ENCODE data around the gene SDC1.

SDC1 gene

GRCh38 chr2:20185176-20186022 lies 39.5 kb downstream of the SDC1 start:
- H3K9me3 Mint-ChIP-seq: no peaks in the 10 kb centered on the region
- no peaks in the 10 kb centered on the region for H3K36me3 Mint-ChIP-seq (ENCODE audit: insufficient read depth)
- ATAC-seq (replicated peaks): no peak
- H3K4me1 Mint-ChIP-seq (ENCODE audit: low read depth in 2 of 2): peaks cover 0 to 1% of the 10 kb centered on the region in 2 donors
- peaks cover 21 to 45% of the 10 kb centered on the region in 2 donors for H3K27me3 Mint-ChIP-seq
- no peak for DNase-seq
- no peak overlapping the region for H3K4me3 Mint-ChIP-seq
- no peak overlapping the region for H3K27ac Mint-ChIP-seq

DNA sequence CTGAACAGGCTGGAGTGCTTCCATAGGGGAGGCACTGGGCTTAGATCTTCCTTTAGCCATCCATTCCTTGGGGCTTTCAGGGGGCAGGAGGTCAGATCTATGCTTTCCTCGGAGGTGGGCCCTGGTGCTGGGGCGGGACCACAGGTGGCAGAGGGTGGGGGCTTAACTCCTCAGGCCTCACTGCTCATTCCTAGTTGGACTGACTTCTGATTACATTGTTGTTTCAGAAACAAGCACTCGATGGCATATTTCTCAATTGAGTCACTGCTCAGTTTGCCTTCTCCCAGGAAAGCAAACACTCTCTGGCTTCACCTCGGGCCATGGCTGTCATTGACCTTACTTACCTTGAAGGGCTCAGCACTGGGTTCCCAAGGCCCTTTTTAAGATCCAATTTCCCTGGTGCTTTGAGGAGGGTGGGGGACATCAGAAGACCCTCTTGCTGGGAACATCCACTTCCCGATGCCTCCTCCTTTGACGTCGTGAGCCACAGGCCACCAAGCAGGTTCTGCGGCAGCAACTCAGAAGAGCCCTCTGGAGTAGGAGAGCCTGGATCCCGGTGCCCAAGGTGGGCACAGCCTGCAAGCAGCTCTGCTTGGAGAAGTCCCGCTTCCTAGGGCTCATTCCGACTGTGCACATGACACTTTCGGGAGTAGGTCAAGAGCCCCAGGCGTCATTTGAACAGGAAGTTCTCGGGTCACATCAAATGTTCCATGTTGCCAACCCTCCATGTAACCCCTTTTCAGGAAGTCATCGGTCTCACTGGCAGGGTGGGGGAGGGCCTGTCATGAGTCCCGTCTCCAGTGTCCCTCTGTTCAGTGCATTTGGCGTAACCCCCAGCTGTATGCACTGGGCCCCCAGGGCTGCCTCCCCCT lies 40.6 kb downstream of the SDC1 start:
- Mint-ChIP-seq H3K4me3 (no peak overlapping the region), H3K27me3 (peaks cover 16 to 37% of the 10 kb centered on the region in 2 donors), H3K36me3 (ENCODE audit: insufficient read depth) (no peaks in the 10 kb centered on the region), H3K27ac (no peak overlapping the region), H3K9me3 (no peaks in the 10 kb centered on the region), H3K4me1 (ENCODE audit: low read depth in 2 of 2) (peaks cover 0 to 1% of the 10 kb centered on the region in 2 donors)
- DNase-seq (no peak), ATAC-seq (replicated peaks) (no peak)

GRCh38 chr2:20183373-20183772 lies 41.6 kb downstream of the SDC1 start:
- no peaks in the 10 kb centered on the region for H3K9me3 Mint-ChIP-seq
- no peak overlapping the region for H3K27ac Mint-ChIP-seq
- peaks cover 0 to 1% of the 10 kb centered on the region in 2 donors for H3K4me1 Mint-ChIP-seq (ENCODE audit: low read depth in 2 of 2)
- H3K4me3 Mint-ChIP-seq: no peak overlapping the region
- DNase-seq (no peak), ATAC-seq (replicated peaks) (no peak)
- peaks cover 12 to 28% of the 10 kb centered on the region in 2 donors for H3K27me3 Mint-ChIP-seq
- H3K36me3 Mint-ChIP-seq (ENCODE audit: insufficient read depth): no peaks in the 10 kb centered on the region

DNA sequence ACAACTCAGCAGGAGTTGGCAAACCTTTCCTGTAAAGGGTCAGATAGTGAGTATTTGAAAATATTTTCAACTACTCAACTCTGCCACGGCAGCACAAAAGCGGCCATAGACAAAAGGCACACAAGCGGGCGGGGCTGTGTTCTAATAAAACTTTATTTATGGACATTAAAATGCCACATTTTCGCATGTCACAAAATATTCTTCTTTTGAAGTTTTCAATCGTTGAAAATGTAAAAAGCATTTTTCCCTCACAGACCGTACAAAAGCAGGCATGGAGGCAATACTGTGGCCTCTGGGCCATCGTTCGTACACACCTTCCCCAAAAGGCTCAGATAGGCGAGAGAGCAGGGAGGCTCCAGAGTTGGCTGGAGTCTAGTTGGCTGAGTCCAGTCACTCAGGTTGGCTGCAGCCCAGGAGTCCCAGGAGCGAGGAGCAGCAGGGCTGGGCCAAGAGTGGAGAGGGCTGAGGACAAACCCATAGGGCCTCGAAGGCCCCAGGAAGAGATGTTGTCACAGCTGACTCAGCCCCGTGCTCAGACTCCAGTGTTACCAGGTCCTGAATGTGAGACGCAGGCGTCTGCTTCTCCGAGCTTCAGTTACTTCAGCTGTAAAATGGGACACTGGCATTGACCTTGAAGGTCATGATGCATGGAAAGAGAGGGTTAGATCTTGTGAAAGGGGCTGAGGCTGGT lies 42.5 kb downstream of the SDC1 start:
- no peaks in the 10 kb centered on the region for H3K36me3 Mint-ChIP-seq (ENCODE audit: insufficient read depth)
- peaks cover 0 to 1% of the 10 kb centered on the region in 2 donors for H3K4me1 Mint-ChIP-seq (ENCODE audit: low read depth in 2 of 2)
- peaks cover 12 to 37% of the 10 kb centered on the region in 2 donors for H3K27me3 Mint-ChIP-seq
- DNase-seq (no peak), ATAC-seq (replicated peaks) (no peak)
- H3K27ac Mint-ChIP-seq: no peak overlapping the region
- no peaks in the 10 kb centered on the region for H3K9me3 Mint-ChIP-seq
- no peak overlapping the region for H3K4me3 Mint-ChIP-seq

GRCh38 chr2:20181761-20182160 lies 43.2 kb downstream of the SDC1 start:
- Mint-ChIP-seq H3K9me3 (no peaks in the 10 kb centered on the region), H3K27me3 (peaks cover 12 to 34% of the 10 kb centered on the region in 2 donors), H3K36me3 (ENCODE audit: insufficient read depth) (no peaks in the 10 kb centered on the region), H3K4me1 (ENCODE audit: low read depth in 2 of 2) (peaks cover 0 to 1% of the 10 kb centered on the region in 2 donors), H3K4me3 (no peak overlapping the region), H3K27ac (no peak overlapping the region)
- ATAC-seq (replicated peaks) (no peak), DNase-seq (no peak)

DNA sequence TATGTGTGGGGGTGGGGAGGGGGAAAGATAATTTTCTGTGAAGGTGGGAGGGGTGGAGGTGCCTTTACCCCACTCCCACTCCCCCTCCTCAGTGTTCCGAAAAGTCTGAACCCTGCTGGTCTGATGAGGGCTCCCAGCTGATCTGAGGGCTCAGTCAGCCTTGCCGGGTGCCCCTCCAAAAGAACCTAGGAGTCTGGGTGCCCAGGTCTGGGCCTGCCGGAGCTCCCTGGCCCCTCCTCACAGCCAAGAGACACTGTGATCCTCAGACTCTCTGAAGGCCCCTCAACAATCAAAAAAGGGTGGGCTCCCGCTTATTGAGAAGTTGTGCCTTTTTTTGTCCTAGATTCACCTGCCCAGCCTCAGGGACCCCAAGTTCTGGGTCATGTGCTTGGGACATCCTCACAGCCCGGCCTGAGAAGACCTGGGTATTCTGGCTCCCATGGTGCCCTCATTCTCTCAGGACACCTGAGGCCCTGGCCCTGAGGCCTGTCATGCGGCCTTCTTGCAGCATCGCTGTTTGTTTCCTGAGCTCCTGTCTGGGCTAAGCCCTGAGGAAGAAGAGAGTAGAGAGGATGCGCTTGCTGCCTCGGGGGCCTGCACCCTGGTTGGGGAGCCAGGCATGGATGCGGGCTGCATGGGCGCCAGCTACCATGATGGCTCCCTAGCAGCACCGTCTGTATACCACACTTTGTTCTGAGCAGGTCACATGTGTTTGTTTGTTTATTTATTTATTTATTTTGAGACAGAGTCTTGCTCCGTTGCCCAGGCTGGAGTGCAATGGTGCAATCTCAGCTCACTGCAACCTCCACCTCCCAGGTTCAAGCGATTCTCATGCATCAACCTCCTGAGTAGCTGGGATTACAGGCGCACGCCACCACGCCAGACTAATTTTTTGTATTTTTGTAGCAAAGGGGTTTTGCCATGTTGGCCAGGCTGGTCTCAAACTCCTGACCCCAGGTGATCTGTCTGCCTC lies 44.0 kb downstream of the SDC1 start:
- no peak for ATAC-seq (replicated peaks)
- H3K27ac Mint-ChIP-seq: no peak overlapping the region
- peaks cover 12 to 26% of the 10 kb centered on the region in 2 donors for H3K27me3 Mint-ChIP-seq
- H3K9me3 Mint-ChIP-seq: no peaks in the 10 kb centered on the region
- DNase-seq: no peak
- peaks cover 0 to 1% of the 10 kb centered on the region in 2 donors for H3K4me1 Mint-ChIP-seq (ENCODE audit: low read depth in 2 of 2)
- H3K36me3 Mint-ChIP-seq (ENCODE audit: insufficient read depth): no peaks in the 10 kb centered on the region
- no peak overlapping the region for H3K4me3 Mint-ChIP-seq

GRCh38 chr2:20179755-20180594 lies 45.0 kb downstream of the SDC1 start:
- peaks cover 12 to 17% of the 10 kb centered on the region in 2 donors for H3K27me3 Mint-ChIP-seq
- H3K4me3 Mint-ChIP-seq: no peak overlapping the region
- no peak for DNase-seq
- H3K36me3 Mint-ChIP-seq (ENCODE audit: insufficient read depth): no peaks in the 10 kb centered on the region
- ATAC-seq (replicated peaks): no peak
- no peaks in the 10 kb centered on the region for H3K9me3 Mint-ChIP-seq
- no peak overlapping the region for H3K27ac Mint-ChIP-seq
- H3K4me1 Mint-ChIP-seq (ENCODE audit: low read depth in 2 of 2): peaks cover 0 to 1% of the 10 kb centered on the region in 2 donors

- Mint-ChIP-seq H3K27me3 (peaks cover 11 to 13% of the 10 kb centered on the region in 2 donors), H3K9me3 (no peaks in the 10 kb centered on the region)
- no peak for DNase-seq
Measured at GRCh38 chr2:20179466-20179754, 45.5 kb downstream of the SDC1 start.

GRCh38 chr2:20178666-20179465 lies 46.1 kb downstream of the SDC1 start:
- Mint-ChIP-seq H3K9me3 (no peaks in the 10 kb centered on the region), H3K27ac (no peak overlapping the region), H3K4me3 (no peak overlapping the region), H3K4me1 (ENCODE audit: low read depth in 2 of 2) (no peaks in the 10 kb centered on the region), H3K27me3 (peaks cover 10 to 18% of the 10 kb centered on the region in 2 donors), H3K36me3 (ENCODE audit: insufficient read depth) (no peaks in the 10 kb centered on the region)
- no peak for ATAC-seq (replicated peaks)
- no peak for DNase-seq

More at GRCh38 chr2:20179466-20179754, 45.5 kb downstream of the SDC1 start:
- no peaks in the 10 kb centered on the region for H3K36me3 Mint-ChIP-seq (ENCODE audit: insufficient read depth)
- H3K4me1 Mint-ChIP-seq (ENCODE audit: low read depth in 2 of 2): no peaks in the 10 kb centered on the region
- no peak overlapping the region for H3K27ac Mint-ChIP-seq
- ATAC-seq (replicated peaks): no peak
- H3K4me3 Mint-ChIP-seq: no peak overlapping the region

DNA sequence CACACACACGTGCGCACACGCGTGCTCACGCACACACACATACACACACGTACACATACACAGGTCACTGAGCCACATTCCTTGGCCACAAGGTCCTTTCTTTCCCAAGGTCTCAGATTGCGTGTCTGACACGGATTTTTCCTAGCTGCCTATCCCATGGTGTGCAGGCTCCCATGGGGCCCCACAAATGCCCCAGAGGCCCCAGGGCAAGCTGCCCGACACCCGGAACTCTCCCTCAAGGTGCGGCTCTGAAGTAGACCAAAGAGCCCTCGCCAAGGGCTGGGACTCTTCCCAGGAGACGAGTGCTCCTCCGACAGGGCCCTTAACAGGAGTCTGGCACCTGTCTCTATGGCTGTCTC lies 46.7 kb downstream of the SDC1 start:
- no peaks in the 10 kb centered on the region for H3K9me3 Mint-ChIP-seq
- H3K27me3 Mint-ChIP-seq: peaks cover 14 to 16% of the 10 kb centered on the region in 2 donors

GRCh38 chr2:20177556-20178248 lies 47.2 kb downstream of the SDC1 start:
- H3K27ac Mint-ChIP-seq: no peak overlapping the region
- peaks cover 11 to 21% of the 10 kb centered on the region in 2 donors for H3K27me3 Mint-ChIP-seq
- H3K4me1 Mint-ChIP-seq (ENCODE audit: low read depth in 2 of 2): no peaks in the 10 kb centered on the region
- H3K4me3 Mint-ChIP-seq: no peak overlapping the region
- no peaks in the 10 kb centered on the region for H3K9me3 Mint-ChIP-seq
- no peaks in the 10 kb centered on the region for H3K36me3 Mint-ChIP-seq (ENCODE audit: insufficient read depth)
- ATAC-seq (replicated peaks) (no peak), DNase-seq (no peak)

More for the DNA sequence above, 46.7 kb downstream of the SDC1 start:
- Mint-ChIP-seq H3K36me3 (ENCODE audit: insufficient read depth) (no peaks in the 10 kb centered on the region), H3K4me1 (ENCODE audit: low read depth in 2 of 2) (no peaks in the 10 kb centered on the region), H3K27ac (no peak overlapping the region), H3K4me3 (no peak overlapping the region)
- ATAC-seq (replicated peaks) (no peak), DNase-seq (no peak)
